HepG2 (cell line): ENCODE results near the gene SPATC1L. TPM values are rescaled to one million over a fixed set of nuclear protein-coding genes. Genes with fewer than 3 reads are reported as not detected.
A peak's percentile ranks its signal among the peaks of the same experiment; 100 is the strongest.

Experiments used
- ARHGAP35 ChIP-seq: sonication (generic); formaldehyde crosslinking; IDR thresholded peaks from 2 replicates; pipeline ENCODE4 v1.9.0; 2022; ENCODE audit warnings: mild to moderate bottlenecking, inconsistent platforms, moderate library complexity, missing genetic modification reagents, borderline replicate concordance
- EEA1 ChIP-seq: sonication (generic); formaldehyde crosslinking; IDR thresholded peaks from 2 replicates; pipeline ENCODE4 v1.5.1; 2020; ENCODE audit warnings: mild to moderate bottlenecking, missing genetic modification reagents, borderline replicate concordance
- GLI4 ChIP-seq: sonication (generic); formaldehyde crosslinking; IDR thresholded peaks from 2 replicates; pipeline ENCODE4 v1.5.1; 2020; ENCODE audit warnings: missing genetic modification reagents, mild to moderate bottlenecking, moderate library complexity, borderline replicate concordance
- RARA ChIP-seq: IDR thresholded peaks from 2 replicates; pipeline ENCODE4 v1.6.1; 2016; ENCODE audit warnings: missing genetic modification reagents, missing compliant biosample characterization
- REXO4 ChIP-seq: sonication (generic); formaldehyde crosslinking; IDR thresholded peaks from 2 replicates; pipeline ENCODE4 v1.8.0; 2022; ENCODE audit warnings: missing genetic modification reagents, mild to moderate bottlenecking, borderline replicate concordance
- STAG1 ChIP-seq: sonication (generic); formaldehyde crosslinking; IDR thresholded peaks from 2 replicates; pipeline ENCODE4 v1.4.0; 2020; ENCODE audit warnings: missing genetic modification reagents
- ZBTB20 ChIP-seq: sonication (generic); formaldehyde crosslinking; IDR thresholded peaks from 2 replicates; pipeline ENCODE4 v1.8.1; 2023; ENCODE audit warnings: missing genetic modification reagents, low read depth, mild to moderate bottlenecking, borderline replicate concordance
- ZNF703 ChIP-seq: sonication (generic); formaldehyde crosslinking; IDR thresholded peaks from 2 replicates; pipeline ENCODE4 v1.5.1; 2020; ENCODE audit warnings: missing genetic modification reagents, mild to moderate bottlenecking, moderate library complexity, borderline replicate concordance
- ZNF772 ChIP-seq: sonication (generic); formaldehyde crosslinking; IDR thresholded peaks from 2 replicates; pipeline ENCODE4 v1.5.0; 2020; ENCODE audit warnings: mild to moderate bottlenecking, missing genetic modification reagents
- ZNF781 ChIP-seq: sonication (generic); formaldehyde crosslinking; IDR thresholded peaks from 2 replicates; pipeline ENCODE4 v1.5.1; 2020; ENCODE audit warnings: borderline replicate concordance, mild to moderate bottlenecking, missing genetic modification reagents; ENCODE audit errors: not compliant biosample characterization
- ZNF83 ChIP-seq: sonication (generic); formaldehyde crosslinking; IDR thresholded peaks from 2 replicates; pipeline ENCODE4 v1.4.0; 2020; ENCODE audit warnings: missing genetic modification reagents, mild to moderate bottlenecking, borderline replicate concordance
- ZSCAN25 ChIP-seq: sonication (generic); formaldehyde crosslinking; IDR thresholded peaks from 2 replicates; pipeline ENCODE4 v1.8.0; 2022; ENCODE audit warnings: mild to moderate bottlenecking, missing genetic modification reagents
- polyA plus RNA-seq, 8 experiments: library from polyadenylated mRNA; depleted of rRNA in 3 of 8; stranded (reverse) in 7 of 8; unstranded in 1 of 8; fragments of >200 nt; fragmentation: Illumina TruSeq in 4 of 8; extraction: Trizol in 4 of 8; gene quantifications; 2 replicates each; pipeline versions ENCODE4 v1.2.1 to v1.2.3, GENCODE V29; 2011 to 2016; ENCODE audit warnings: low read depth in 4 of 8, missing spikeins in 1 of 8, mixed read lengths in 1 of 8; ENCODE audit not compliant: insufficient read depth in 1 of 8
- total RNA-seq, 5 experiments: library from RNA; depleted of rRNA; stranded (reverse); fragments of >200 nt; fragmentation: Illumina TruSeq; extraction: Trizol; gene quantifications; 2 replicates each; pipeline ENCODE4 v1.2.3, GENCODE V29; 2016; ENCODE audit warnings: low read depth in 1 of 5
- TF ChIP-seq, protein P1 (sequence below), 2 experiments: fragments of 450-650 bp in 1 of 2; sonication (generic) in 1 of 2; formaldehyde crosslinking in 1 of 2; IDR thresholded peaks; 2 replicates each; pipeline versions ENCODE4 v1.6.1 to v1.8.0; 2016 to 2022; ENCODE audit warnings: antibody characterized with exemption in 1 of 2, mild to moderate bottlenecking in 1 of 2, missing genetic modification reagents in 1 of 2
- TF ChIP-seq, protein P2 (sequence below): sonication (generic); formaldehyde crosslinking; IDR thresholded peaks from 2 replicates; pipeline ENCODE4 v1.8.0; 2022; ENCODE audit warnings: missing genetic modification reagents, mild to moderate bottlenecking, borderline replicate concordance
- TF ChIP-seq, protein P3 (sequence below): sonication (generic); formaldehyde crosslinking; IDR thresholded peaks from 2 replicates; pipeline ENCODE4 v1.4.0; 2020; ENCODE audit warnings: mild to moderate bottlenecking, missing genetic modification reagents, borderline replicate concordance

Gene SPATC1L
- total and polyA plus RNA-seq, 2 of the 13 experiments (the other 11 are each of a cell fraction or from before 2014, with no cell fraction given) = 1.4 to 3.3 TPM

DNA sequence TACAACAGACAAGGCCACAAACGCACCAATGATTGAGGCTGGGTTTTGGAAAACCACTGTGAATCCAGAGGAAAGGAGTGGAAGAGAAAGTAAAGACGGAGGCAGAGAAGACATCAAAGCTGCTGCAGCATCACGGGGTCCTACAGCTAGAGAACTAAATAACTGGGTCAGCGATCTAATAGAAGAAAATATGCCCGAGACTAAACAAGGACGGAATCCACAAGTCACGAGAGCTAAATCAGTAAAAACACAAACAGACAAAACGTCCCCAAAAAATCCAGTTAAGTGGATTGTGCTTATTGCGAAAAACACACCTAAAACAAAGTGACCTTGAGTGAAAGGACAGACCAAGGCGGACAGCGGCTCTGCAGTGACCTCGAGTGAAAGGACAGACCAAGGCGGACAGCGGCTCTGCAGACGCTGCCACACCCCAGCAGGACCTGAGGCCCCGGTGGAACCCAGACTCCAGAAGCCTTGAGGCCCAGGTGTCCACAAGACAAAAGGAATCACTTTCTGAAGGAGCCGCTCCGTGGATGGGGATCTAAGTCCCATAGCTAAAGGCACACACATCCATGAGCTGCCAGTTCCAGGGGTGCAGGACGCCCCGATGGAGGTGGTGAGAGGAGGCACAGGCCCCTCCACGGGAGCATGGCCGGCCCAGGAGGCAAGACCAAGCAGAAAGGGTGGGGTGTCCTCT, 34.9 kb downstream of the SPATC1L start (continued):
- no peak for TF ChIP-seq REXO4 (CRISPR knock-in tag)
- TF ChIP-seq, protein P1, sequence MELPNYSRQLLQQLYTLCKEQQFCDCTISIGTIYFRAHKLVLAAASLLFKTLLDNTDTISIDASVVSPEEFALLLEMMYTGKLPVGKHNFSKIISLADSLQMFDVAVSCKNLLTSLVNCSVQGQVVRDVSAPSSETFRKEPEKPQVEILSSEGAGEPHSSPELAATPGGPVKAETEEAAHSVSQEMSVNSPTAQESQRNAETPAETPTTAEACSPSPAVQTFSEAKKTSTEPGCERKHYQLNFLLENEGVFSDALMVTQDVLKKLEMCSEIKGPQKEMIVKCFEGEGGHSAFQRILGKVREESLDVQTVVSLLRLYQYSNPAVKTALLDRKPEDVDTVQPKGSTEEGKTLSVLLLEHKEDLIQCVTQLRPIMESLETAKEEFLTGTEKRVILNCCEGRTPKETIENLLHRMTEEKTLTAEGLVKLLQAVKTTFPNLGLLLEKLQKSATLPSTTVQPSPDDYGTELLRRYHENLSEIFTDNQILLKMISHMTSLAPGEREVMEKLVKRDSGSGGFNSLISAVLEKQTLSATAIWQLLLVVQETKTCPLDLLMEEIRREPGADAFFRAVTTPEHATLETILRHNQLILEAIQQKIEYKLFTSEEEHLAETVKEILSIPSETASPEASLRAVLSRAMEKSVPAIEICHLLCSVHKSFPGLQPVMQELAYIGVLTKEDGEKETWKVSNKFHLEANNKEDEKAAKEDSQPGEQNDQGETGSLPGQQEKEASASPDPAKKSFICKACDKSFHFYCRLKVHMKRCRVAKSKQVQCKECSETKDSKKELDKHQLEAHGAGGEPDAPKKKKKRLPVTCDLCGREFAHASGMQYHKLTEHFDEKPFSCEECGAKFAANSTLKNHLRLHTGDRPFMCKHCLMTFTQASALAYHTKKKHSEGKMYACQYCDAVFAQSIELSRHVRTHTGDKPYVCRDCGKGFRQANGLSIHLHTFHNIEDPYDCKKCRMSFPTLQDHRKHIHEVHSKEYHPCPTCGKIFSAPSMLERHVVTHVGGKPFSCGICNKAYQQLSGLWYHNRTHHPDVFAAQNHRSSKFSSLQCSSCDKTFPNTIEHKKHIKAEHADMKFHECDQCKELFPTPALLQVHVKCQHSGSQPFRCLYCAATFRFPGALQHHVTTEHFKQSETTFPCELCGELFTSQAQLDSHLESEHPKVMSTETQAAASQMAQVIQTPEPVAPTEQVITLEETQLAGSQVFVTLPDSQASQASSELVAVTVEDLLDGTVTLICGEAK (IDR thresholded peaks at IDR 0.05) = no peak
- TF ChIP-seq, protein P1 (CRISPR knock-in tag; IDR thresholded peaks at IDR 0.05) = no peak
- TF ChIP-seq RARA (CRISPR knock-in tag) = peak; percentile 41; the same call in 1 of the 2 replicates
- TF ChIP-seq, protein P2, sequence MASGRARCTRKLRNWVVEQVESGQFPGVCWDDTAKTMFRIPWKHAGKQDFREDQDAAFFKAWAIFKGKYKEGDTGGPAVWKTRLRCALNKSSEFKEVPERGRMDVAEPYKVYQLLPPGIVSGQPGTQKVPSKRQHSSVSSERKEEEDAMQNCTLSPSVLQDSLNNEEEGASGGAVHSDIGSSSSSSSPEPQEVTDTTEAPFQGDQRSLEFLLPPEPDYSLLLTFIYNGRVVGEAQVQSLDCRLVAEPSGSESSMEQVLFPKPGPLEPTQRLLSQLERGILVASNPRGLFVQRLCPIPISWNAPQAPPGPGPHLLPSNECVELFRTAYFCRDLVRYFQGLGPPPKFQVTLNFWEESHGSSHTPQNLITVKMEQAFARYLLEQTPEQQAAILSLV = no peak
- no peak for TF ChIP-seq GLI4
- TF ChIP-seq EEA1 (CRISPR knock-in tag) = no peak
- TF ChIP-seq ZNF772 (CRISPR knock-in tag) = no peak
- TF ChIP-seq ARHGAP35 (CRISPR knock-in tag) = no peak
- no peak for TF ChIP-seq STAG1 (CRISPR knock-in tag)
- TF ChIP-seq ZNF703 (CRISPR knock-in tag) = no peak
- no peak for TF ChIP-seq ZNF83 (CRISPR knock-in tag)
- TF ChIP-seq, protein P3, sequence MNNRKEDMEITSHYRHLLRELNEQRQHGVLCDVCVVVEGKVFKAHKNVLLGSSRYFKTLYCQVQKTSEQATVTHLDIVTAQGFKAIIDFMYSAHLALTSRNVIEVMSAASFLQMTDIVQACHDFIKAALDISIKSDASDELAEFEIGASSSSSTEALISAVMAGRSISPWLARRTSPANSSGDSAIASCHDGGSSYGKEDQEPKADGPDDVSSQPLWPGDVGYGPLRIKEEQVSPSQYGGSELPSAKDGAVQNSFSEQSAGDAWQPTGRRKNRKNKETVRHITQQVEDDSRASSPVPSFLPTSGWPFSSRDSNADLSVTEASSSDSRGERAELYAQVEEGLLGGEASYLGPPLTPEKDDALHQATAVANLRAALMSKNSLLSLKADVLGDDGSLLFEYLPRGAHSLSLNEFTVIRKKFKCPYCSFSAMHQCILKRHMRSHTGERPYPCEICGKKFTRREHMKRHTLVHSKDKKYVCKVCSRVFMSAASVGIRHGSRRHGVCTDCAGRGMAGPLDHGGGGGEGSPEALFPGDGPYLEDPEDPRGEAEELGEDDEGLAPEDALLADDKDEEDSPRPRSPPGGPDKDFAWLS (CRISPR knock-in tag) = no peak
- TF ChIP-seq ZBTB20 (CRISPR knock-in tag) = no peak
- TF ChIP-seq ZNF781 (CRISPR knock-in tag) = no peak
- TF ChIP-seq ZSCAN25 (CRISPR knock-in tag) = 0 out of 2 replicates have a peak, but pooled peaks have one; percentile 20
